Thyroid gland (tissue), 4 donors: ENCODE results near the gene PCDHA7.

Source experiments
- CTCF ChIP-seq, 6 experiments: fragments of 200-600 bp in 3 of 6; fragments of 450-650 bp in 3 of 6; sonication (generic) in 3 of 6; IDR thresholded peaks; one replicate each; pipeline ENCODE4 v1.5.1; 2016 to 2019; ENCODE audit warnings: antibody characterized with exemption in 6 of 6, mild to moderate bottlenecking in 2 of 6, inconsistent platforms in 1 of 6, moderate library complexity in 1 of 6
- POLR2A ChIP-seq, 2 donors: fragments of 450-650 bp; IDR thresholded peaks; one replicate each; pipeline ENCODE4 v1.6.1; 2017; ENCODE audit warnings: antibody characterized with exemption in 2 of 2, mild to moderate bottlenecking in 2 of 2, moderate library complexity in 1 of 2

- TF ChIP-seq POLR2A (IDR thresholded peaks at IDR 0.05): no peak
- no peak for TF ChIP-seq CTCF (IDR thresholded peaks at IDR 0.05)
Observed at GRCh38 chr5:140828362-140828737, 5.7 kb upstream of the PCDHA7 start.
